Measurements from ENCODE around the gene KRTAP10-3.

DNA sequence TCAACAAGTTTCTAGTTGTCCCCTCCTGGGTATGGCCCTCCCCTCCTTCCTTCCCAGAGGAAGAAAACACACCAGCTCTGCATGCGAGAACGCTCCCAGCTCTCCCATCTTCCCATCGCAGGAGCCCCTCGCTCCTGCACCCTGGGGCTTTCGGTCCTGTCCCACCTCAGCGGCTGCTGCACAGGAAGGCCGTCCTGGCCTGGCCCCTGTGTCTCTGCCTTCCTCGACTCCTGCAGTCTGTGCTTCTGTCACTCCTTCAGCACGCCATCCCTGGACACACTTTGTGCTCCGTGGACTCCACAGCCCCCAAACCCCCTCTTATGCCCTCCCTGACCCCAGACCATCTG lies 41.8 kb downstream of the KRTAP10-3 start:
- TF ChIP-seq EZH2 (IDR thresholded peaks at IDR 0.05; ENCODE audit: low read length): no peak
- TF ChIP-seq, protein P1, sequence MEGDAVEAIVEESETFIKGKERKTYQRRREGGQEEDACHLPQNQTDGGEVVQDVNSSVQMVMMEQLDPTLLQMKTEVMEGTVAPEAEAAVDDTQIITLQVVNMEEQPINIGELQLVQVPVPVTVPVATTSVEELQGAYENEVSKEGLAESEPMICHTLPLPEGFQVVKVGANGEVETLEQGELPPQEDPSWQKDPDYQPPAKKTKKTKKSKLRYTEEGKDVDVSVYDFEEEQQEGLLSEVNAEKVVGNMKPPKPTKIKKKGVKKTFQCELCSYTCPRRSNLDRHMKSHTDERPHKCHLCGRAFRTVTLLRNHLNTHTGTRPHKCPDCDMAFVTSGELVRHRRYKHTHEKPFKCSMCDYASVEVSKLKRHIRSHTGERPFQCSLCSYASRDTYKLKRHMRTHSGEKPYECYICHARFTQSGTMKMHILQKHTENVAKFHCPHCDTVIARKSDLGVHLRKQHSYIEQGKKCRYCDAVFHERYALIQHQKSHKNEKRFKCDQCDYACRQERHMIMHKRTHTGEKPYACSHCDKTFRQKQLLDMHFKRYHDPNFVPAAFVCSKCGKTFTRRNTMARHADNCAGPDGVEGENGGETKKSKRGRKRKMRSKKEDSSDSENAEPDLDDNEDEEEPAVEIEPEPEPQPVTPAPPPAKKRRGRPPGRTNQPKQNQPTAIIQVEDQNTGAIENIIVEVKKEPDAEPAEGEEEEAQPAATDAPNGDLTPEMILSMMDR (optimal IDR thresholded peaks at IDR 0.05 in 1 of 3, IDR thresholded peaks at IDR 0.05 in 1 of 3, conservative IDR thresholded peaks at IDR 0.05 in 1 of 3; ENCODE audit: extremely low read depth in 1 of 3, insufficient read depth in 2 of 3, low read length in 3 of 3): no peak

Measured in keratinocyte (primary cell).